HG03108 (cell line): ENCODE data around the gene AHRR.

Experiments
- ATAC-seq: cut with Tn5 transposase; IDR thresholded peaks from one replicate; pipeline ENCODE4 v1.9.1; 2021; ENCODE audit warnings: moderate library complexity; ENCODE audit not compliant: unreplicated experiment

The AHRR gene

GRCh38 chr5:438481-438981, 117.0 kb downstream of the AHRR start:
- no peak for ATAC-seq

GRCh38 chr5:439181-439580, 117.7 kb downstream of the AHRR start:
- no peak for ATAC-seq

GRCh38 chr5:439636-440035, 118.1 kb downstream of the AHRR start:
- no peak for ATAC-seq

- no peak for ATAC-seq
These were observed 119.1 kb downstream of the AHRR start for GRCh38 chr5:440401-441201.

- no peak for ATAC-seq
These were observed 120.5 kb downstream of the AHRR start for GRCh38 chr5:441996-442334.

- peak; percentile 80 for ATAC-seq
These were observed 121.1 kb downstream of the AHRR start, which contains the start of gene EXOC3 for GRCh38 chr5:442335-443238. Gene EXOC3, plus strand, starts transcription at chr5:443176. Its CDS starts 3,030 bp downstream, at chr5:446206.

GRCh38 chr5:443239-444151, 122.0 kb downstream of the AHRR start:
- ATAC-seq, result peak; percentile 4

GRCh38 chr5:444226-444625, 122.7 kb downstream of the AHRR start:
- ATAC-seq, result no peak

GRCh38 chr5:445591-445990, 124.1 kb downstream of the AHRR start:
- no peak for ATAC-seq

- no peak for ATAC-seq
These were observed 124.8 kb downstream of the AHRR start for GRCh38 chr5:446066-446882.

- no peak for ATAC-seq
These were observed 125.4 kb downstream of the AHRR start for GRCh38 chr5:446883-447263.

- no peak for ATAC-seq
These were observed 126.0 kb downstream of the AHRR start for GRCh38 chr5:447501-447900.

- no peak for ATAC-seq
These were observed 126.7 kb downstream of the AHRR start for GRCh38 chr5:448061-448765.

GRCh38 chr5:448766-449090, 127.2 kb downstream of the AHRR start:
- no peak for ATAC-seq

GRCh38 chr5:449151-449550, 127.6 kb downstream of the AHRR start:
- ATAC-seq, result no peak

GRCh38 chr5:451587-452458, 130.3 kb downstream of the AHRR start:
- ATAC-seq, result no peak

GRCh38 chr5:452978-453710, 131.6 kb downstream of the AHRR start:
- ATAC-seq, result no peak
